IPS-18c (cell line): ENCODE measurements around the gene ARPP21.
"Not testable (repeated sequence)": the region's sequence is repeated elsewhere in the genome, so short reads cannot be mapped to it uniquely, and the experiment has no call there.

Source experiments
- H3K4me3 ChIP-seq: 2 replicates; pipeline ENCODE4 v1.7.0; 2013; ENCODE audit warnings: low read depth, mild to moderate bottlenecking, low read length, moderate library complexity; ENCODE audit not compliant: insufficient read depth
- H3K9me3 ChIP-seq: one replicate; pipeline ENCODE4 v1.6.1; 2013; ENCODE audit warnings: mild to moderate bottlenecking, low read length, moderate library complexity; ENCODE audit not compliant: control insufficient read depth, insufficient read depth

ARPP21 gene

GRCh38 chr3:35781558-35781957, 142.2 kb downstream of the ARPP21 start:
- Histone ChIP-seq H3K4me3 (no peak overlapping the region), H3K9me3 (no peaks in the 10 kb centered on the region)

- no peaks in the 10 kb centered on the region for H3K9me3 ChIP-seq
- no peak overlapping the region for H3K4me3 ChIP-seq
These were observed 143.0 kb downstream of the ARPP21 start for GRCh38 chr3:35782355-35782754.

GRCh38 chr3:35784169-35784568, 144.8 kb downstream of the ARPP21 start:
- no peak overlapping the region for H3K4me3 ChIP-seq
- H3K9me3 ChIP-seq = no peaks in the 10 kb centered on the region

GRCh38 chr3:35785234-35785888, 146.0 kb downstream of the ARPP21 start:
- H3K4me3 ChIP-seq = no peak overlapping the region

GRCh38 chr3:35787936-35788335, 148.6 kb downstream of the ARPP21 start:
- peaks cover 4% of the 10 kb centered on the region for H3K9me3 ChIP-seq

More at GRCh38 chr3:35785234-35785888, 146.0 kb downstream of the ARPP21 start:
- H3K9me3 ChIP-seq = no peaks in the 10 kb centered on the region

GRCh38 chr3:35789042-35789831, 149.9 kb downstream of the ARPP21 start:
- Histone ChIP-seq H3K9me3 (peaks cover 4% of the 10 kb centered on the region), H3K4me3 (no peak overlapping the region)

More at GRCh38 chr3:35787936-35788335, 148.6 kb downstream of the ARPP21 start:
- H3K4me3 ChIP-seq = no peak overlapping the region

GRCh38 chr3:35790764-35791163, 151.4 kb downstream of the ARPP21 start:
- H3K9me3 ChIP-seq = peaks cover 4% of the 10 kb centered on the region
- no peak overlapping the region for H3K4me3 ChIP-seq

GRCh38 chr3:35793667-35794066, 154.3 kb downstream of the ARPP21 start:
- Histone ChIP-seq H3K9me3 (peaks cover 4% of the 10 kb centered on the region), H3K4me3 (no peak overlapping the region)

- H3K9me3 ChIP-seq = no peaks in the 10 kb centered on the region
- H3K4me3 ChIP-seq = no peak overlapping the region
These were observed 161.7 kb downstream of the ARPP21 start for GRCh38 chr3:35800960-35801459.

GRCh38 chr3:35814531-35814930, 175.2 kb downstream of the ARPP21 start:
- Histone ChIP-seq H3K4me3 (no peak overlapping the region), H3K9me3 (no peaks in the 10 kb centered on the region)

- H3K9me3 ChIP-seq, H3K4me3 ChIP-seq: not testable (repeated sequence)
These were observed 176.5 kb downstream of the ARPP21 start for GRCh38 chr3:35815796-35816195.

- H3K9me3 ChIP-seq = no peaks in the 10 kb centered on the region
- no peak overlapping the region for H3K4me3 ChIP-seq
These were observed 177.9 kb downstream of the ARPP21 start for GRCh38 chr3:35817216-35817615.

GRCh38 chr3:35832140-35832571, 192.8 kb downstream of the ARPP21 start:
- H3K9me3 ChIP-seq = no peaks in the 10 kb centered on the region
- H3K4me3 ChIP-seq = no peak overlapping the region
